ENCODE results near the gene NEK1.

The NEK1 gene

GRCh38 chr4:169379688-169380087 lies 232.7 kb downstream of the NEK1 start:
- peaks cover 10% of the 10 kb centered on the region for H3K36me3 Mint-ChIP-seq (ENCODE audit: low read depth)
- H3K9me3 Mint-ChIP-seq, result peaks cover 47% of the 10 kb centered on the region
- no peaks in the 10 kb centered on the region for H3K4me1 Mint-ChIP-seq
- no peaks in the 10 kb centered on the region for H3K27me3 Mint-ChIP-seq (ENCODE audit: low read depth)
- TF ChIP-seq CTCF (IDR thresholded peaks at IDR 0.05; ENCODE audit: unreplicated experiment in 3 of 3), result no peak
- H3K4me3 Mint-ChIP-seq, result no peak overlapping the region
- H3K27ac Mint-ChIP-seq, result no peak overlapping the region

GRCh38 chr4:169377367-169377766 lies 235.0 kb downstream of the NEK1 start:
- H3K36me3 Mint-ChIP-seq (ENCODE audit: low read depth), result peaks cover 10% of the 10 kb centered on the region
- no peak overlapping the region for H3K27ac Mint-ChIP-seq
- H3K4me1 Mint-ChIP-seq, result no peaks in the 10 kb centered on the region
- TF ChIP-seq CTCF (IDR thresholded peaks at IDR 0.05; ENCODE audit: unreplicated experiment in 3 of 3), result no peak
- no peak overlapping the region for H3K4me3 Mint-ChIP-seq
- H3K9me3 Mint-ChIP-seq, result peaks cover 43% of the 10 kb centered on the region
- H3K27me3 Mint-ChIP-seq (ENCODE audit: low read depth), result no peaks in the 10 kb centered on the region

- H3K36me3 Mint-ChIP-seq (ENCODE audit: low read depth), result peaks cover 10% of the 10 kb centered on the region
- no peak for TF ChIP-seq CTCF (IDR thresholded peaks at IDR 0.05; ENCODE audit: unreplicated experiment in 3 of 3)
- no peak overlapping the region for H3K4me3 Mint-ChIP-seq
- no peaks in the 10 kb centered on the region for H3K4me1 Mint-ChIP-seq
- H3K9me3 Mint-ChIP-seq, result peaks cover 37% of the 10 kb centered on the region
- no peaks in the 10 kb centered on the region for H3K27me3 Mint-ChIP-seq (ENCODE audit: low read depth)
- no peak overlapping the region for H3K27ac Mint-ChIP-seq
Observed at GRCh38 chr4:169376421-169376820, 236.0 kb downstream of the NEK1 start.

GRCh38 chr4:169372791-169373190 lies 239.6 kb downstream of the NEK1 start:
- Mint-ChIP-seq H3K27ac (no peak overlapping the region), H3K4me1 (no peaks in the 10 kb centered on the region), H3K9me3 (peaks cover 20% of the 10 kb centered on the region), H3K36me3 (ENCODE audit: low read depth) (peaks cover 10% of the 10 kb centered on the region), H3K27me3 (ENCODE audit: low read depth) (peaks cover 4% of the 10 kb centered on the region), H3K4me3 (no peak overlapping the region)
- no peak for TF ChIP-seq CTCF (IDR thresholded peaks at IDR 0.05; ENCODE audit: unreplicated experiment in 3 of 3)

- H3K9me3 Mint-ChIP-seq, result peaks cover 16% of the 10 kb centered on the region
- H3K4me1 Mint-ChIP-seq, result no peaks in the 10 kb centered on the region
- no peak overlapping the region for H3K4me3 Mint-ChIP-seq
- H3K27ac Mint-ChIP-seq, result no peak overlapping the region
- TF ChIP-seq CTCF (IDR thresholded peaks at IDR 0.05; ENCODE audit: unreplicated experiment in 3 of 3), result no peak
- H3K36me3 Mint-ChIP-seq (ENCODE audit: low read depth), result no peaks in the 10 kb centered on the region
- H3K27me3 Mint-ChIP-seq (ENCODE audit: low read depth), result peaks cover 4% of the 10 kb centered on the region
Observed at GRCh38 chr4:169369634-169370033, 242.7 kb downstream of the NEK1 start.

- Mint-ChIP-seq H3K27ac (no peak overlapping the region), H3K36me3 (ENCODE audit: low read depth) (no peaks in the 10 kb centered on the region), H3K4me3 (no peak overlapping the region), H3K9me3 (peaks cover 16% of the 10 kb centered on the region), H3K4me1 (no peaks in the 10 kb centered on the region), H3K27me3 (ENCODE audit: low read depth) (peaks cover 4% of the 10 kb centered on the region)
- TF ChIP-seq CTCF (IDR thresholded peaks at IDR 0.05; ENCODE audit: unreplicated experiment in 3 of 3), result no peak
Observed at GRCh38 chr4:169367826-169368225, 244.6 kb downstream of the NEK1 start.

All from nephron (organoid).